ENCODE measurements around the gene FAM174C.
A peak's percentile ranks its signal among the peaks of the same experiment; 100 is the strongest.
"Not testable (repeated sequence)": the region's sequence is repeated elsewhere in the genome, so short reads cannot be mapped to it uniquely, and the experiment has no call there.

The FAM174C gene

DNA sequence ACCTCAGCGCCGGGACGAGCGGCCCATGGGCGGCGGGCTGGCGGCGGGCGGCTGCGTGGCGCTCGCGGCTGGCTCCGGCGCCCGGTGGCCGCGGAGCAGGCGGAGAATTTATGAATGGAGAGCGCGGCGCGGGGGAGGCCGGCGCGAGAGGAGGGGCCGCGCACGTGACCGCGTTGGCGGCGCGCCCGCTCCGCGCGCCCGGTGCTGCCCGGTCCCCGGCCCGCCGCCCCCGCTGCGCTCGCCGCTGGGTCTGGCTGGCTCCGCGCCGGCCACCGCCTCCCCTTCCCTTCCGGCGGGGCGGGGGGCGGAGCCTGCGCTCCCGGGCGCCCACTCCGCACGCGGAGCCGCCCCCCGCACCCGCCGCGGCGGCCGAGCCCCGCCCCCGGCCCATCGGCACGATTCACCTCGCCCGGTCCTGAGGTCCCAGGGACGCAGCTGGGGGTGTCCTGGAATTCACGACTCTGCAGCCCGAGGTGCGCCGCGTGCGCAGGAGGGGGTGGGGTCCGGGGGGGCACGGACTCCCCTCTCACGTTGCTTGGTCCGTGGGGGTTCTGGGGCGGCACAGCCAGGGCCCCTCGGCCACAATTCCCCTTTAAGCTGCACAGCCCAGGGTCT lies 37.5 kb upstream of the FAM174C start, which contains the start of gene CBARP:
Gene CBARP (minus strand): TSS at position 252 of the 615 bp plus-strand sequence. CDS start 1,905 bp downstream, outside the sequence.
- DNase-seq, result peak; percentile 51

DNA sequence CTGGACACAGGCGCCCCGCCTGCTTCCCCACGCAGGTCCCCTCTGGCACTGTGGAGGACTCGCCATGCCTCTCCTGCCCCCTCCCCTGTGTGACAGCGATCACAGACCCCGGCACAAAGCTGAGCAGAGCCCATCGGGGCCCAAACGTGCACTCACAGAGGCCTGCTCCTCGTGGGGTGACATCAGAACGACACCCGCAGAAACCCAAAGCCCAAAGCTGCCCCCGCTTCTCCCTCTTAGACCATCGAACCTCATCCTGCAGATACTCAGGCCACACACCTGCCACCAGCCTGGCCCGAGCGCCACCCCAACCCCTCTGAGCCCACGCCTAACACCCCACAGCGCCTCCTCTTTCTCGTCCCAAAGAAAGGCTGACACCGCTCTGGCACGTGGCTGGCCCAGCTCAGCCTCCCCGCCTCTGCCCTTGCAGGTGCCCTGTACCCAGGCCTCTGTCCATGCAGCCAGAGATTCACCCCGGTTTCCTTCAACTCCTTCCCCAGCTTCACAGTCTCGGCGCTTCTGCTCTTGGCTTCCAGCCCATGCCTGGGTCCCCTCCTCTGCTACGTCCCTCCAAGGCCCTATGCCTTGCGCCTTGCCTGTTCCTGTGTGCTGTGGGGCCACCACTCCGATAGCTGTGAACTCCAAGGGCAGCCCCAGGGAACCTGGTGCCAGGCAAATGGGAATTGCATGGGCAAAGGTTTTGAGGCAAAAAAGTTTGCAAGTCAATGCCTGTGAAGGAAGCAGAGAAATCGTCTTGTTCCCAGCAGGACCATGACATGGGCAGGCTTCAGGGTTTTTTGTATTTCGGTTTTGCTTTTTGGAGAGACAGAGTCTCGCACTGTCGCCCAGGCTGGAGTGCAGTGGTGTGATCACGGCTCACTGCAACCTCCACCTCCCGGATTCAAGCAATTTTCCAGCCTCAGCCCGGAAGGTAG lies 36.7 kb upstream of the FAM174C start:
- DNase-seq, result no peak

DNA sequence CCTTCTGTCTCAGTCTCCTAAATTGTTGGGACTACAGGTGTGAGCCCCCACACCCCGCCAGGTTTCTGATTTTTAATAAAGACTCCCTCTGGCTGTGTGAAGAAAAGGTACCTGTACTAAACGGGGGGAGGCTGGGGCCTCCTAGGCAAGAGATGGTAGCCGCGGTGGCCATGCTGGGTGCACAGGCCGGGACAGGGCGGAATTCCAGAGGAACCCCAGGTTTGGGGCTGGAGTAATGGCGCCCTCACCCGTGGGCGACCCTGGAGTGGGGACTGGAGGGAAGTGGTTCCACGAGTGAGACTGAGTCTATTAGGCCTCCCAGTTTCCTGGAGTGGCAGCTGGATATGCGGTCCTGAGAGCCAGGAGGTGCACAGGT lies 35.9 kb upstream of the FAM174C start:
- DNase-seq, result no peak

DNA sequence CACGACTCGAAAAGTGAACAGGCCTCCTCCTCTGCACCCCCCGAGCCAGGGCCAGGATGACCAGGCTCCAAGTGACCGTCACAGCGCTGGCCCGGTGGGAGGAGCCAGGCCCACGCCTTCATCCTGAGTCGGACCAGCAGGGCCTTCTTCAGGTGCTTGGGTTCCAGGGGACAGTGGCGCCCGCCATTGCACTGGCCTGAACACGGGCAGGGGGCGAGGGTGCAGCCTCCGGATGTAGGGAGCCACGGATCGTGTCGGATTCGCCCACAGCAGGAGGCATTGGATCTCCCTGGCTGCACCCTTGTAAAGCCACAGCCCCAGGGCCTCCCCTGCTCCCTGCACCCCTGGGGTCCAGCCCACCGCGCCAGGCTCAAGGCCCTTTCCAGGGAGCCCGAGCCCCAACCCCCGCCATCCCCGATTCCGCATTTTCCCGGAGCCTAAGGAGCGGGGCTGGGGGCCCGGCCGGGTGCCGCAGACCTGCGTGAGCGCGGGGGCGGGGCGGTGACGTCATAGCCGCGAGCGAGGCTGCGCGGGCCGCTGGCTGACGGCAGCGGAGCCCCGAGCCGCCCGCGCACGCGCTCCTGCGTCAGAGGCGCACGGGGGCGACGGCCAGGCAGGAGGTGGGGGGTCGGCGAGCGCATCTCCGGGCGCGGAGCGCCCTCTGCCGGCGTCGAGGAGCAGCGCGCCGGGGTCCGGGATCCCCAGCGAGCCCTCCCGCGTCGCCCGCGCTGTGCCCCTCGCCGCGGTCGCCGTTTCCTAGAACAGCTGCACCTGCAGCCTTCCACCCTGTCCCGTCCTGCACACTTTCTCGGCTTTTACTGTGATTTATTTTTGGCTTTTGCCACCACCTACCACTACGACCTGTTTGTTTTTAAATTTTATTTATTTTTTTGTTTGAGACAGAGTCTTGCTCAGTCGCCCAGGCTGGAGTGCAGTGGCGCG lies 35.3 kb upstream of the FAM174C start:
- DNase-seq, result peak; percentile 91

- no peak for DNase-seq
These were observed 34.4 kb upstream of the FAM174C start for GRCh38 chr19:1240925-1241324.

- peak; percentile 94 for DNase-seq
These were observed 33.8 kb upstream of the FAM174C start, which contains the start of gene ATP5F1D for GRCh38 chr19:1241417-1242095. ATP5F1D (plus strand) TSS chr19:1241751; CDS start chr19:1241851, 100 bp downstream.

- peak; percentile 88 for DNase-seq
These were observed 31.3 kb upstream of the FAM174C start for GRCh38 chr19:1243768-1244692.

DNA sequence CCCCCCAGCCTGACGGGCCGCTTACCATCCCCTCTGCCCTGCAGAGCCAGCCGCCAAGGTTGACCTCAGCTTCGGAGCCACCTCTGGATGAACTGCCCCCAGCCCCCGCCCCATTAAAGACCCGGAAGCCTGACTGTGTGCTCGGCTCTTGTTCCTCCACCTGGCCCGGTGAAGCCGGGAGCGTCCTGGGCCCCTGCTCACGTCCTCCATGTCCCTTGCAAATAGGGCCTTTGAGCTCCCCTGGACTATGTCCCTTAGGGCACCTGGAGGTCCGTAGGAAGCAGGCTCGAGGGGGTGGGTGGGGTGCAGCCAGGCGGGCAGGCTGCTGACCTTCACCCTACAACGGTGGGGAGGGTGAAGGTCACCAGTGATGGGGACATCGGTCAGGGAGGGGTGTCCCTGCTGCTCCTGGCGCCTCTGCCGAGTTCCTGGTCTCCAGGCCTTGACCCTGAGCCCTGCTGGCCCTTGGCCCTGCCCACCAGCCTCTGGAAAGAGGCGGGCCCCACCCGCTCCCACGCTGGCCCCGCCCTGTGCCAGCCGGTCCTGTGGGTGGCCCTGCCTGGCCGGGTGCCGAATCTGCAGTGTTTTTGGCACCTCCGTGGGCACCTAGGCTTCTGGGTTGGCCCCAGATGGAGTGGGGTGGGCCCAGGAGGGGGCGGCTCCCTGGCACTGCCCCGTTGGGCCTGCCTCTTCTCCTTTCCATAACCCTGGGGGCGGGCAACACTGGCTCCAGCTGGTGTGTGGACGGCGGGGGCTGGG lies 30.5 kb upstream of the FAM174C start:
- no peak for DNase-seq

DNA sequence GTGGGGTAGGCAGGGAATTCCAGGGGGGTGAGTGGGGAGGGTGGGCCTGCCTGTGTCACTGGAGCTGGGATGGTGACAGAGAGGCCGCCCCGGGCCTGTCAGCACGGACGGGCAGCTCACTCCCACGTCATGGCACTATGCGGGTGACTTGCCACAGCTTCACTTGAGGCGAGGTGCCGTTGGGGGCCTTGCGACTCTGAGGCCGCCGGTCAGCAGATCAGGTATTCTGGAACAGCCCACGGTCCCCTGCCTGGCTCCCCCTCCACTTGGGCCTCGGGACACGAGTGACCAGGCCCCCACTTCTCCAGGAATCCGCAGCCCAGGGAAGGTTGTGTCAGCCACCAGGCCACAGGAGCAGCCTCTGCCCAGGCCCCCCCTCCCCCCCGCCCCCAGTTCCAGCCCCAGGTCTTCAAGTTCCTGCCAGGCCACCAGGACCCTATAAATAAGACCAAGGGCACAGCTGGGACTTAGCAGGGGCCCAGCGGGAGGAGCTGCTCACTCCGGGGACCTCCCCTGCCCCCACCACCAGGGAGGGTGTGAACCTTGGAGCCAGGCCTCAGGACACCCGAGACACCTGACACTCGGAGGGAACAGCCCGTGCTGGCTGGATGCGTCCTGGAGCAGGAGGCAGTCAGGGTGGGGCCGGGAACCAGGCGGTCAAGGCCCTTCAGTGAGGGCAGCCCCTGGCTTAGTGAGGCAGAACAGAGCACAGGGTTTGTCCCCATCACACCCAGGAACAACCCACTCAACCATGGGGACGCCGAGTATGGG lies 29.7 kb upstream of the FAM174C start:
- DNase-seq, result no peak

DNA sequence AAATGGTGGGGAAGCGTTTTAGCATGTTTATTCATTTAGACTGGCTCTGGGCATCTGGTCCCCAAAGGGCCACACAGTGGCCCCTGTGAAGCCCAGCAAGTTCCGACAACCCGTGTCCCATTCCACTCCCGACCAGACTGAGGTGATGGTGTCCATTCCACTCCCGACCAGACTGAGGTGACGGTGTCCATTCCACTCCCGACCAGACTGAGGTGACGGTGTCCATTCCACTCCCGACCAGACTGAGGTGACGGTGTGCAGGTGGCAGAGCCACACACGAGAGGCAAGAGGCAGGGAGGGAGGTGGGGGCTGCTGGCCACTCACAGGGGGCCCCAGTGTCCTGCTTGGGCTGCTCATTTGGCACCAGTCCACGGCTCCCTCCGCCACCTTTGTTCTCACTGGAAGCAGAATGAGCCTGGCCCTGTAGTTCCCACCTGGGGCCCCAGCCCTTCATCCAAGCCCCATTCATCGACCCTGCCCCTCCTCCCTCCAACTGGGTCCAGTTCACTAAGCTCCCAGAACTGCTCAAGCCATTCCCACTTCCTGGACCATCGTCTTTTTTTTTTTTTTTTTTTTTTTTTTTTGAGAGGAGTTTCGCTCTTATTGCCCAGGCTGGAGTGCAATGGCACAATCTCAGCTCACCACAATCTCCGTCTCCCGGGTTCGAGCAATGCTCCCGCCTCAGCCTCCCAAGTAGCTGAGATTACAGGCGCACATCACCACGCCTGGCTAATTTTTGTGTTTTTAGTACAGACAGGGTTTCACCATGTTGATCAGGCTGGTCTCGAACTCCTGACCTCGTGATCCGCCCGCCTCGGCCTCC lies 28.9 kb upstream of the FAM174C start:
- not testable (repeated sequence) for DNase-seq

GRCh38 chr19:1247748-1248138 lies 27.6 kb upstream of the FAM174C start:
- no peak for DNase-seq

- peak; percentile 86 for DNase-seq
These were observed 27.1 kb upstream of the FAM174C start, which contains the start of gene MIDN for GRCh38 chr19:1248139-1248785. MIDN (plus strand) TSS chr19:1248583; CDS start chr19:1250297, 1,714 bp downstream.

- DNase-seq, result peak; percentile 88
These were observed 26.5 kb upstream of the FAM174C start for GRCh38 chr19:1248786-1249297.

DNA sequence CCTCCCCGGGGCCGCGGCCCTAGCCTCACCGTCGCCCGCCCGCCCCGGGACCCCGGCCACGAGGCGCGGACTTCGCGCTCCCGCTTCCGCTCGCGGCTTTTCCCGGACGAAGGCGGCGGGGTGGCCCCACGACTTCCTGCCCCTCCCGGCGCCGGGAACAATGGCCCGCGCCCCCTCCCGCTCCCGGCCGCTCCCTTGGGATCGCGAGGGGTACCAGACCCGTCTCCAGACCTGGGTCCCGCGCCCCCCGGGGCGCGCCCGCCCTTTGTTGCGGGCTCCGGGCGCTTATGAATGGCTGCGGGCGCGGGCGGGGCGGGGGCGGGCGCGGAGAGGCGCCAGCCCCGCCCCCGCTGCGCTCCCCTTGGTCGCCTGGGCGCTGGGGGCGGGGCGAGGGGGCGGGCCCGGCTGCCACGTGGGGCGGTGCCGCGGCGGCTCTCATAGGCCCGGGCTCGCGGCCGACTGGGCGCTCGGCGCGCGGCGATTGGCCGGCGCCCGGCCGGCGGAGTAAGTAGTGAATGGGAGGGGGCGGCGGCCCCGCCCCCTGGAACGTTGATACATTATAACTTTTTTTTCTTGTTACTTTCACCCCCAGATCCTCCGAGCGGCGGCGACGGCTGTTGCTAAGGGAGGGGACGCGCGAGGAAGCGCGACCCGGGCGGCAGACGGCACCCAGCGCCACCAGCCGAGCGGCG lies 25.9 kb upstream of the FAM174C start:
- peak; percentile 97 for DNase-seq

DNA sequence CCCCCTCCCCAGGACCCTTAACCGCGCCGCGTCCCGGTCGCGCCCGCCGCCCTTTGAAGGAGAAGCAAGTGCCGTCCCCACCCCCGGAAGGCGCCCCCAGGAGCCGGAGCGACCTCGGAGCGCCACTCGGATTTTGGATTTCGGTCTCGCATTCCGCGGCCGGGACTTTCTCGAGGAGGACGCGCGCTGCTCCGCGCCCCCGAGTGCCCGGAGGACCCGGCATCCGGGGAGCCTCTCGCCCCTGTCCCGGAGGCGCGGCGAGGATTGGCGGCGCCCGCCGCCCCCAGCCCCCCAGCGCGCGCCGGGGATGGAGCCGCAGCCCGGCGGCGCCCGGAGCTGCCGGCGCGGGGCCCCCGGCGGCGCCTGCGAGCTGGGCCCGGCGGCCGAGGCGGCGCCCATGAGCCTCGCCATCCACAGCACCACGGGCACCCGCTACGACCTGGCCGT lies 25.3 kb upstream of the FAM174C start:
- DNase-seq, result no peak

- peak; percentile 77 for DNase-seq
These were observed 24.7 kb upstream of the FAM174C start for GRCh38 chr19:1250437-1251260.

Measured in CD4-positive, alpha-beta T cell treated with Interleukin-6 for 4 hours (primary cell).